Esophagus muscularis mucosa (tissue), 4 donors: Measurements from ENCODE around the gene LRRC10B. TPM values are rescaled to one million over a fixed set of nuclear protein-coding genes. Genes with fewer than 3 reads are reported as not detected.

ENCODE experiments used
- DNase-seq: peaks from one replicate; pipeline ENCODE4 v3.0.0-alpha.2; 2017; ENCODE audit errors: extremely low spot score
- H3K27ac ChIP-seq, 4 donors: fragments of 200-600 bp; sonication (generic); replicated peaks in 1 of 4; 1 replicate in 3 of 4; 2 replicates in 1 of 4; pipeline ENCODE4 v1.5.1; 2016 to 2019; ENCODE audit warnings: mild to moderate bottlenecking in 1 of 4
- H3K27me3 ChIP-seq, 4 donors: fragments of 200-600 bp; sonication (generic); one replicate each; pipeline versions ENCODE4 v1.5.1 to v1.6.0; 2016 to 2019
- H3K36me3 ChIP-seq, 4 donors: fragments of 200-600 bp; sonication (generic); one replicate each; pipeline ENCODE4 v1.5.1; 2016 to 2019
- H3K4me1 ChIP-seq, 4 donors: fragments of 200-600 bp; sonication (generic); one replicate each; pipeline ENCODE4 v1.5.1; 2016 to 2019
- H3K4me3 ChIP-seq, 4 donors: fragments of 200-600 bp; sonication (generic); 1 replicate in 2 of 4; 2 replicates in 2 of 4; pipeline ENCODE4 v1.5.1; 2016 to 2019; ENCODE audit warnings: mild to moderate bottlenecking in 4 of 4, moderate library complexity in 1 of 4
- H3K9me3 ChIP-seq, 4 donors: fragments of 200-600 bp; sonication (generic); 1 replicate in 3 of 4; 2 replicates in 1 of 4; pipeline ENCODE4 v1.5.1; 2016 to 2019
- CTCF ChIP-seq, 3 experiments: fragments of 200-600 bp in 2 of 3; fragments of 450-650 bp in 1 of 3; sonication (generic) in 2 of 3; IDR thresholded peaks; one replicate each; pipeline ENCODE4 v1.5.1; 2017 to 2019; ENCODE audit warnings: antibody characterized with exemption in 3 of 3, mild to moderate bottlenecking in 2 of 3, moderate library complexity in 1 of 3
- EP300 ChIP-seq: sonication (generic); formaldehyde crosslinking; IDR thresholded peaks from one replicate; pipeline ENCODE4 v1.6.1; 2017; ENCODE audit warnings: antibody characterized with exemption
- POLR2A ChIP-seq: fragments of 450-650 bp; IDR thresholded peaks from one replicate; pipeline ENCODE4 v1.6.1; 2017; ENCODE audit warnings: antibody characterized with exemption, moderate library complexity, mild to moderate bottlenecking, low read depth
- POLR2AphosphoS5 ChIP-seq, 2 donors: sonication (generic); formaldehyde crosslinking; IDR thresholded peaks; one replicate each; pipeline ENCODE4 v1.6.1; 2017; ENCODE audit warnings: antibody characterized with exemption in 2 of 2
- WGBS: methylation state at CpG from one replicate; pipeline ENCODE4 v1.1.5; 2018; 5-methylcytosine and 5-hydroxymethylcytosine counted together
- intact Hi-C: fragments of 100-400 bp; cut with DNase I; formaldehyde crosslinking; loops from one replicate; pipeline ENCODE4 v1.15.1; 2023
- total RNA-seq, 4 donors: library from RNA; depleted of rRNA; stranded (reverse); fragments of >200 nt; gene quantifications; one replicate each; pipeline versions ENCODE4 v1.1.0 to v1.2.1, GENCODE V29; 2016

The LRRC10B gene
- total RNA-seq, 4 donors from 2014 or later: 1.3 to 2.2 (median 2.0) TPM; not detected in 1

- no peak overlapping the region for H3K4me3 ChIP-seq
- peak overlapping the region in 2 of 4 donors; percentile 23 to 33 for H3K27ac ChIP-seq
- intact Hi-C loops: no loop called here
- H3K36me3 ChIP-seq: no peaks in the 10 kb centered on the region
- WGBS: 63% methylated on average over 3 of the region's 3 CpGs
- TF ChIP-seq POLR2A: no peak
- no peak for TF ChIP-seq POLR2AphosphoS5 (IDR thresholded peaks at IDR 0.05)
- no peak for TF ChIP-seq CTCF (IDR thresholded peaks at IDR 0.05)
- no peak for TF ChIP-seq EP300
- peaks cover 4 to 75% (median 39%) of the 10 kb centered on the region in 4 donors for H3K27me3 ChIP-seq
- H3K4me1 ChIP-seq: peaks cover 14 to 29% (median 28%) of the 10 kb centered on the region in 4 donors
- no peaks in the 10 kb centered on the region for H3K9me3 ChIP-seq
- no peak for DNase-seq
Observed at GRCh38 chr11:61511383-61511782, 2.8 kb downstream of the LRRC10B start.

GRCh38 chr11:61512435-61512834, 3.9 kb downstream of the LRRC10B start:
- no peak overlapping the region for H3K4me3 ChIP-seq
- H3K27ac ChIP-seq: no peak overlapping the region
- no peaks in the 10 kb centered on the region for H3K36me3 ChIP-seq
- TF ChIP-seq EP300 (no peak), CTCF (IDR thresholded peaks at IDR 0.05) (no peak), POLR2AphosphoS5 (IDR thresholded peaks at IDR 0.05) (no peak), POLR2A (no peak)
- WGBS: 76% methylated on average over 4 of the region's 4 CpGs
- H3K4me1 ChIP-seq: peaks cover 18 to 39% (median 37%) of the 10 kb centered on the region in 4 donors
- intact Hi-C loops: no loop called here
- DNase-seq: no peak
- peaks cover 4 to 73% (median 36%) of the 10 kb centered on the region in 4 donors for H3K27me3 ChIP-seq
- H3K9me3 ChIP-seq: no peaks in the 10 kb centered on the region

DNA sequence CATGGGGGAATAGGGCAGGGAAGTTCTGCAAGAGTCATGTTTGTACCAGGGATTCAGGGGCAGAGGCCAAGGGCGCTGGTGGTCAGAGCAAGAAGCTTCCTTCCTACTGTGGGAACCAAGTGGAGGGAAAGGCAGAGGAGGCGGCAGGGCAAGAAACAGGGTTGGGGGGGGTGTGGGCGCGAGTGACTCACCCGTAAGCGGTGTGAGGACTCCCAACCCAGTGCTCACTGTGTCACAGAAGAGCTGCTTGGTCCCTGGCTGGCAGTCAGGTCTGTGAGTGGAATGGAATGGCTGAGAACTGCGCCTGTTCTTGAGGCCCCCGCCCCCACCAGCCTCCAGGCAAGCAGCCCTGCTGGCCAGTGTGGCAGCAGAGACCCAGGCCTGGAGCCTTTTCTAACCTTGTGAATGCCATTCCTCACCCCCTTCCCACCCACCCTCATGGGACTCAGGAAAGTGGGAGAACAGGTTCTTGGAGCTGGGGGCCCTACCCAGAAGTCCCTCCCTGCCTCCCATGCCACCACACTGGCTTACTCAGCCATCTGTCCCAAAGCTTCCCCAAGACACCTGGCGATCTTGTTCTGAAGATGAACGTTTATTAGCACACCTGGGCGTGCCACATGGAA, 4.7 kb downstream of the LRRC10B start:
- Histone ChIP-seq H3K27ac (no peak overlapping the region), H3K4me1 (peaks cover 16 to 34% (median 32%) of the 10 kb centered on the region in 4 donors), H3K9me3 (no peaks in the 10 kb centered on the region), H3K27me3 (peaks cover 0 to 73% (median 28%) of the 10 kb centered on the region in 4 donors), H3K4me3 (no peak overlapping the region), H3K36me3 (no peaks in the 10 kb centered on the region)
- intact Hi-C loops: no loop called here
- TF ChIP-seq POLR2AphosphoS5 (IDR thresholded peaks at IDR 0.05) (no peak), POLR2A (no peak), EP300 (no peak), CTCF (IDR thresholded peaks at IDR 0.05) (no peak)
- DNase-seq: no peak
- 92% methylated on average over 11 of the region's 11 CpGs for WGBS

DNA sequence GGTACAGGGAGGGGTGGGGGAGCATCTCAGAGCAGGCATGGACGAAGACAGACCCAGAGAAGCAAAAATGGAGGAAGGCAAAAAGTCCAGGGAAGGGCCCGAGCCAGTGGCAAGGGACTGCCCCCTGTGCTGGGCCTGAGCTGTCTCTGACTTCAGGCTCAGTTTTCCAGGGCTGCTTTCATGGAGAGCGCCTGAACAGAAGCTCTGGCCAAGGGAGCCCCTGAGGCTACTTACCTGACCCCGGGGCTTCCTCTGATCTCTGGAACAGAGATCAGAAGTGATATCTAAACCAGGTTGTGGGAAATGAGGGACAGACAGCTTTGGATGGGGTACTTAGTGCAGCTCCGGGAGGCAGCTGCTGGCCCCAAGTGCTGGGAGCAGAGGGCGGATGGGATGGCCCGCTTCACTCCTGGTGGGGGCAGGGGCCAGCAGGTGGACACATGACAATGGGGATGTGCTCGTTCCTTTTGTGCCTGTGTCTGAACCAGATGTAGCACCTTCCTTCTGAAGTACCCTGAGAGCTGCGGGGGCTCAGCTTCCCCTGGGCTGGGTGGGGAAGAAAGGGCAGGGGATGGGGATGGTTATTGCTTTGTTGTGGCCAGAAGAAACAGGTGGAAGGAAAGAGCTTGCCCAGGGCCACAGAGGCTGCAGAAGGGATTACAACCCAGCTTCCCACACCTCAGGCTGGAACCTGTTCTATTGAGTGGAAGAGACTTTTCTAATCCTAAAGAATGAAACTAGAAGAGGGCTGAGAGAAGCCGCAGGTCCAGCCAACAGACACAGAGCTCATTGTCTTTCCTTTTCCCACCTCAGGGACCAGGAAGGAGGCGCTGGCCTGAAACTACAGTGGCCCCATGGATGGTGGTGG, 5.7 kb downstream of the LRRC10B start:
- no peak overlapping the region for H3K27ac ChIP-seq
- H3K27me3 ChIP-seq: peaks cover 0 to 66% (median 25%) of the 10 kb centered on the region in 4 donors
- peaks cover 9 to 25% (median 22%) of the 10 kb centered on the region in 4 donors for H3K4me1 ChIP-seq
- TF ChIP-seq CTCF (IDR thresholded peaks at IDR 0.05) (no peak), POLR2A (no peak), EP300 (no peak), POLR2AphosphoS5 (IDR thresholded peaks at IDR 0.05) (no peak)
- intact Hi-C loops: no loop called here
- no peaks in the 10 kb centered on the region for H3K36me3 ChIP-seq
- no peaks in the 10 kb centered on the region for H3K9me3 ChIP-seq
- no peak overlapping the region for H3K4me3 ChIP-seq
- 86% methylated on average over 10 of the region's 11 CpGs for WGBS
- no peak for DNase-seq
